ENCODE measurements around the gene SHB. TPM values are rescaled to one million over a fixed set of nuclear protein-coding genes. Genes with fewer than 3 reads are reported as not detected.

The SHB gene
- total RNA-seq, 1 experiment from 2014 or later, result 28.7 TPM

- no peak for TF ChIP-seq SIN3A (IDR thresholded peaks at IDR 0.05; ENCODE audit: low read depth)
Observed at GRCh38 chr9:38022203-38022895, 46.7 kb downstream of the SHB start (continued).

- peaks cover 80% of the 10 kb centered on the region for H3K79me2 ChIP-seq (ENCODE audit: insufficient read depth, low read length)
- H3K9ac ChIP-seq (ENCODE audit: low read length), result no peak overlapping the region
- H3K36me3 ChIP-seq (ENCODE audit: control insufficient read depth in 1 of 2, insufficient read depth in 2 of 2, low read length in 2 of 2), result 0 out of 4 replicates have a peak, but pooled peaks cover 0 to 2% of the 10 kb centered on the region in 2 experiments
- no peak overlapping the region for H2AFZ ChIP-seq (ENCODE audit: low read depth, low read length, poor library complexity, severe bottlenecking)
- no peak overlapping the region for H3K4me2 ChIP-seq (ENCODE audit: low read length)
- no peaks in the 10 kb centered on the region for H4K20me1 ChIP-seq (ENCODE audit: insufficient read depth)
- TF ChIP-seq SP1 (IDR thresholded peaks at IDR 0.05; ENCODE audit: low read depth) (no peak), TCF7L2 (IDR thresholded peaks at IDR 0.05; ENCODE audit: borderline replicate concordance, extremely low read depth, insufficient read depth, insufficient read length) (no peak)
- ChIA-PET RAD21 (ENCODE audit: low non-redundant PET in 1 of 2, low total read pairs in 2 of 2, uncharacterized antibody in 2 of 2, unreplicated experiment in 2 of 2) (no interaction called here), POLR2A (no interaction called here), CTCF (no interaction called here)
- intact Hi-C loops (cut with micrococcal nuclease), result no loop called here
- no peaks in the 10 kb centered on the region for H3K9me3 ChIP-seq (ENCODE audit: control insufficient read depth in 1 of 2, insufficient read depth in 1 of 2, low read depth in 1 of 2, low read length in 2 of 2)
- H3K27me3 ChIP-seq (ENCODE audit: insufficient read depth, low read length), result no peaks in the 10 kb centered on the region
- ATAC-seq (no peak), DNase-seq (ENCODE audit: low read depth, low spot score) (no peak)
- no peak overlapping the region for H3K27ac ChIP-seq (ENCODE audit: low read depth, low read length)
- no TSS peak for BruUV-seq (replicated peaks)
- no peak overlapping the region for H3K4me3 ChIP-seq (replicated peaks in 1 of 2; ENCODE audit: low read depth in 1 of 2, low read length in 2 of 2)
- H3K4me1 ChIP-seq (ENCODE audit: control insufficient read depth in 1 of 2, insufficient read depth in 2 of 2, low read length in 2 of 2), result peaks cover 39 to 55% of the 10 kb centered on the region in 2 experiments
- H3K9me2 ChIP-seq (ENCODE audit: insufficient read depth), result no peaks in the 10 kb centered on the region
Observed at GRCh38 chr9:38020151-38021076, 48.6 kb downstream of the SHB start.

GRCh38 chr9:38019731-38020130, 49.3 kb downstream of the SHB start:
- BruUV-seq (replicated peaks), result no TSS peak
- H3K4me2 ChIP-seq (ENCODE audit: low read length), result peak overlapping the region; percentile 52
- ChIA-PET POLR2A (no interaction called here), RAD21 (ENCODE audit: low non-redundant PET in 1 of 2, low total read pairs in 2 of 2, uncharacterized antibody in 2 of 2, unreplicated experiment in 2 of 2) (no interaction called here), CTCF (no interaction called here)
- H3K27me3 ChIP-seq (ENCODE audit: insufficient read depth, low read length), result no peaks in the 10 kb centered on the region
- 0 out of 4 replicates have a peak, but pooled peaks cover 0 to 3% of the 10 kb centered on the region in 2 experiments for H3K36me3 ChIP-seq (ENCODE audit: control insufficient read depth in 1 of 2, insufficient read depth in 2 of 2, low read length in 2 of 2)
- DNase-seq (ENCODE audit: low read depth, low spot score), result no peak
- H3K9me2 ChIP-seq (ENCODE audit: insufficient read depth), result no peaks in the 10 kb centered on the region
- no peak overlapping the region for H3K27ac ChIP-seq (ENCODE audit: low read depth, low read length)
- no peak for ATAC-seq
- H3K9me3 ChIP-seq (ENCODE audit: control insufficient read depth in 1 of 2, insufficient read depth in 1 of 2, low read depth in 1 of 2, low read length in 2 of 2), result no peaks in the 10 kb centered on the region
- no peak overlapping the region for H2AFZ ChIP-seq (ENCODE audit: low read depth, low read length, poor library complexity, severe bottlenecking)
- H3K9ac ChIP-seq (ENCODE audit: low read length), result 0 out of 2 replicates have a peak overlapping the region, but pooled peaks have one; percentile 33
- intact Hi-C loops (cut with micrococcal nuclease), result loop anchor here (10.0 kb wide), 1 partner anchor 45 kb away; the partner anchor contains the start of gene SHB
- peaks cover 32 to 48% of the 10 kb centered on the region in 2 experiments for H3K4me1 ChIP-seq (ENCODE audit: control insufficient read depth in 1 of 2, insufficient read depth in 2 of 2, low read length in 2 of 2)
- no peak overlapping the region for H3K4me3 ChIP-seq (replicated peaks in 1 of 2; ENCODE audit: low read depth in 1 of 2, low read length in 2 of 2)
- H4K20me1 ChIP-seq (ENCODE audit: insufficient read depth), result no peaks in the 10 kb centered on the region
- H3K79me2 ChIP-seq (ENCODE audit: insufficient read depth, low read length), result peaks cover 76% of the 10 kb centered on the region
- TF ChIP-seq MAX (IDR thresholded peaks at IDR 0.05), result no peak
- TF ChIP-seq POLR2AphosphoS5 (IDR thresholded peaks at IDR 0.05; ENCODE audit: low read depth, low read length), result no peak
- no peak for TF ChIP-seq ELF1 (IDR thresholded peaks at IDR 0.05; ENCODE audit: borderline replicate concordance, low read depth)
- no peak for TF ChIP-seq SRF (IDR thresholded peaks at IDR 0.05; ENCODE audit: low read depth)
- TF ChIP-seq EGR1 (IDR thresholded peaks at IDR 0.05; ENCODE audit: low read depth), result no peak
- no peak for TF ChIP-seq ZNF274 (IDR thresholded peaks at IDR 0.05; ENCODE audit: low read depth, low read length)
- no peak for TF ChIP-seq SP1 (IDR thresholded peaks at IDR 0.05; ENCODE audit: low read depth)
- no peak for TF ChIP-seq JUND (IDR thresholded peaks at IDR 0.05)
- no peak for TF ChIP-seq TCF7L2 (IDR thresholded peaks at IDR 0.05; ENCODE audit: borderline replicate concordance, extremely low read depth, insufficient read depth, insufficient read length)
- no peak for TF ChIP-seq CBX3 (IDR thresholded peaks at IDR 0.05; ENCODE audit: low read depth)
- no peak for TF ChIP-seq CEBPB (IDR thresholded peaks at IDR 0.05; ENCODE audit: low read depth)
- TF ChIP-seq YY1 (IDR thresholded peaks at IDR 0.05; ENCODE audit: extremely low read depth, insufficient replicate concordance, low read depth, low read length), result no peak
- TF ChIP-seq ZFX (IDR thresholded peaks at IDR 0.05), result no peak
- TF ChIP-seq FOSL1 (IDR thresholded peaks at IDR 0.05; ENCODE audit: low read depth), result no peak
- no peak for TF ChIP-seq CTCF (IDR thresholded peaks at IDR 0.05 in 2 of 3, conservative IDR thresholded peaks at IDR 0.05 in 1 of 3; ENCODE audit: borderline replicate concordance in 1 of 3, insufficient read depth in 1 of 3, low read depth in 2 of 3, low read length in 2 of 3)
